Measurements from ENCODE around the gene NID2.

GRCh38 chr14:52076334-52076733, 7.5 kb upstream of the NID2 start:
- TF ChIP-seq TCF12 (IDR thresholded peaks at IDR 0.05; ENCODE audit: low read depth): no peak
- no peak for TF ChIP-seq EP300 (IDR thresholded peaks at IDR 0.05; ENCODE audit: borderline replicate concordance)
- TF ChIP-seq TAF1 (IDR thresholded peaks at IDR 0.05; ENCODE audit: low read depth): no peak

Measured in Ishikawa (cell line).